ENCODE data around the gene CD3G. TPM values are rescaled to one million over a fixed set of nuclear protein-coding genes. Genes with fewer than 3 reads are reported as not detected.

Gene CD3G
- total RNA-seq, 1 experiment from 2014 or later, result 0.15 TPM

DNA sequence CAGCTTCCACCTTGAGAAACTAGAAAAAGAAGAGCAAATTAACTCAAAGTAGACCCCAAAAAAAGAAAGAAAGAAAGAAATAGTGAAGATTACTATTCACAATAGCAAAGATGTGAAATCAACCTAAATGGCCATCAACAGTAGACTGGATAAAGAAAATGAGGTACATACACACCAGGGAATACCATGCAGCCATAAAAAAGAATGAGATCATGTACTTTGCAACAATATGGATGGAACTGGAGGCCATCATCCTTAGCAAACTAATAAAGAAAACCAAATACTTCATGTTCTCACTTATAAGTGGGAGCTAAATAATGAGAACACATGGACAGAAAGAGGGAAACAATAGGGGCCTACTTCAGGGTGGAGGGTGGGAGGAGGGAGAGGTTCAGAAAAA lies 15.4 kb upstream of the CD3G start:
- intact Hi-C loops (cut with micrococcal nuclease; ENCODE audit: unreplicated experiment) (no loop called here), in situ Hi-C loops (cut with HindIII; ENCODE audit: low pct_unique_long_range_greater_than_20kb, low sequenced_read_pairs) (no loop called here)
- Histone ChIP-seq H3K36me3 (ENCODE audit: control insufficient read depth, insufficient read depth, low read length) (no peaks in the 10 kb centered on the region), H3K4me3 (ENCODE audit: low read depth in 2 of 2, low read length in 2 of 2) (no peak overlapping the region), H3K4me1 (ENCODE audit: control insufficient read depth, insufficient read depth, low read length) (no peaks in the 10 kb centered on the region), H3K27ac (ENCODE audit: low read length) (no peak overlapping the region), H3K9me3 (ENCODE audit: control insufficient read depth, insufficient read depth, low read depth, low read length) (no peaks in the 10 kb centered on the region), H3K27me3 (ENCODE audit: control insufficient read depth, insufficient read depth, low read length) (no peaks in the 10 kb centered on the region)
- no peak for DNase-seq (ENCODE audit: low read depth, low spot score)
- no peak for ATAC-seq
- no peak for TF ChIP-seq SIN3A (IDR thresholded peaks at IDR 0.05; ENCODE audit: borderline replicate concordance, insufficient read depth, low read depth, low read length)
- TF ChIP-seq, protein P1, sequence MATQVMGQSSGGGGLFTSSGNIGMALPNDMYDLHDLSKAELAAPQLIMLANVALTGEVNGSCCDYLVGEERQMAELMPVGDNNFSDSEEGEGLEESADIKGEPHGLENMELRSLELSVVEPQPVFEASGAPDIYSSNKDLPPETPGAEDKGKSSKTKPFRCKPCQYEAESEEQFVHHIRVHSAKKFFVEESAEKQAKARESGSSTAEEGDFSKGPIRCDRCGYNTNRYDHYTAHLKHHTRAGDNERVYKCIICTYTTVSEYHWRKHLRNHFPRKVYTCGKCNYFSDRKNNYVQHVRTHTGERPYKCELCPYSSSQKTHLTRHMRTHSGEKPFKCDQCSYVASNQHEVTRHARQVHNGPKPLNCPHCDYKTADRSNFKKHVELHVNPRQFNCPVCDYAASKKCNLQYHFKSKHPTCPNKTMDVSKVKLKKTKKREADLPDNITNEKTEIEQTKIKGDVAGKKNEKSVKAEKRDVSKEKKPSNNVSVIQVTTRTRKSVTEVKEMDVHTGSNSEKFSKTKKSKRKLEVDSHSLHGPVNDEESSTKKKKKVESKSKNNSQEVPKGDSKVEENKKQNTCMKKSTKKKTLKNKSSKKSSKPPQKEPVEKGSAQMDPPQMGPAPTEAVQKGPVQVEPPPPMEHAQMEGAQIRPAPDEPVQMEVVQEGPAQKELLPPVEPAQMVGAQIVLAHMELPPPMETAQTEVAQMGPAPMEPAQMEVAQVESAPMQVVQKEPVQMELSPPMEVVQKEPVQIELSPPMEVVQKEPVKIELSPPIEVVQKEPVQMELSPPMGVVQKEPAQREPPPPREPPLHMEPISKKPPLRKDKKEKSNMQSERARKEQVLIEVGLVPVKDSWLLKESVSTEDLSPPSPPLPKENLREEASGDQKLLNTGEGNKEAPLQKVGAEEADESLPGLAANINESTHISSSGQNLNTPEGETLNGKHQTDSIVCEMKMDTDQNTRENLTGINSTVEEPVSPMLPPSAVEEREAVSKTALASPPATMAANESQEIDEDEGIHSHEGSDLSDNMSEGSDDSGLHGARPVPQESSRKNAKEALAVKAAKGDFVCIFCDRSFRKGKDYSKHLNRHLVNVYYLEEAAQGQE (IDR thresholded peaks at IDR 0.05; ENCODE audit: insufficient read depth in 1 of 2, low read depth in 2 of 2, low read length in 1 of 2), result no peak
- TF ChIP-seq TCF7L2 (IDR thresholded peaks at IDR 0.05; ENCODE audit: low read depth, low read length), result no peak
- TF ChIP-seq, protein P2, sequence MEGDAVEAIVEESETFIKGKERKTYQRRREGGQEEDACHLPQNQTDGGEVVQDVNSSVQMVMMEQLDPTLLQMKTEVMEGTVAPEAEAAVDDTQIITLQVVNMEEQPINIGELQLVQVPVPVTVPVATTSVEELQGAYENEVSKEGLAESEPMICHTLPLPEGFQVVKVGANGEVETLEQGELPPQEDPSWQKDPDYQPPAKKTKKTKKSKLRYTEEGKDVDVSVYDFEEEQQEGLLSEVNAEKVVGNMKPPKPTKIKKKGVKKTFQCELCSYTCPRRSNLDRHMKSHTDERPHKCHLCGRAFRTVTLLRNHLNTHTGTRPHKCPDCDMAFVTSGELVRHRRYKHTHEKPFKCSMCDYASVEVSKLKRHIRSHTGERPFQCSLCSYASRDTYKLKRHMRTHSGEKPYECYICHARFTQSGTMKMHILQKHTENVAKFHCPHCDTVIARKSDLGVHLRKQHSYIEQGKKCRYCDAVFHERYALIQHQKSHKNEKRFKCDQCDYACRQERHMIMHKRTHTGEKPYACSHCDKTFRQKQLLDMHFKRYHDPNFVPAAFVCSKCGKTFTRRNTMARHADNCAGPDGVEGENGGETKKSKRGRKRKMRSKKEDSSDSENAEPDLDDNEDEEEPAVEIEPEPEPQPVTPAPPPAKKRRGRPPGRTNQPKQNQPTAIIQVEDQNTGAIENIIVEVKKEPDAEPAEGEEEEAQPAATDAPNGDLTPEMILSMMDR (IDR thresholded peaks at IDR 0.05), result no peak
- no peak for TF ChIP-seq POLR2AphosphoS5 (IDR thresholded peaks at IDR 0.05; ENCODE audit: low read depth, low read length)
- ChIA-PET POLR2A (interaction anchor here (1.3 kb wide), 1 partner anchor 26 kb away, joined by 4 read pairs; no protein-coding TSS in a partner anchor), CTCF (no interaction called here)
- no TSS peak for BruUV-seq (replicated peaks)

DNA sequence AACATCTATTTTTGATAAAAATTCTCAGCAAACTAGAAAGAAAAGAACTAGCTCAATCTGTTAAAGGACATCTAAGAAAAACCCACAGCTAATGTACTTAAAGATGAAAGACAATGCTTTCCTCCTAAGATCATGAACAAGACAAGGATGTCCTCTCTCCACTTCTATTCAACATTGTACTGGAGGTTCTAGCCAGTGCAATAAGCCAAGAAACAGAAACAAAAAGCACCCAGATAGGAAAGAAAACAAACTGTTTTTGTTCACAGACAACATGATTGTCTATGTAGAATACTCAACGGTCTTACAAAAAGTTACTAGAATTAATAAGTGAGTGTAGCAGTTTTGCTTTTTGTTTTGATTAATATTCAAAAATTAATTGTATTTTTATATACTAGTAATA lies 9.4 kb upstream of the CD3G start:
- no peaks in the 10 kb centered on the region for H3K4me1 ChIP-seq (ENCODE audit: control insufficient read depth, insufficient read depth, low read length)
- intact Hi-C loops (cut with micrococcal nuclease; ENCODE audit: unreplicated experiment) (no loop called here), in situ Hi-C loops (cut with HindIII; ENCODE audit: low pct_unique_long_range_greater_than_20kb, low sequenced_read_pairs) (no loop called here)
- H3K27me3 ChIP-seq (ENCODE audit: control insufficient read depth, insufficient read depth, low read length), result no peaks in the 10 kb centered on the region
- no peak overlapping the region for H3K27ac ChIP-seq (ENCODE audit: low read length)
- no peak for ATAC-seq
- no TSS peak for BruUV-seq (replicated peaks)
- POLR2A ChIA-PET, result no interaction called here
- CTCF ChIA-PET, result interaction anchor here (0.7 kb wide), 1 partner anchor 187 kb away, joined by 3 read pairs; no protein-coding TSS in a partner anchor
- DNase-seq (ENCODE audit: low read depth, low spot score), result no peak
- H3K9me3 ChIP-seq (ENCODE audit: control insufficient read depth, insufficient read depth, low read depth, low read length), result no peaks in the 10 kb centered on the region
- no peak overlapping the region for H3K4me3 ChIP-seq (ENCODE audit: low read depth in 2 of 2, low read length in 2 of 2)
- TF ChIP-seq POLR2AphosphoS5 (IDR thresholded peaks at IDR 0.05; ENCODE audit: low read depth, low read length), result no peak
- TF ChIP-seq, protein P2 (IDR thresholded peaks at IDR 0.05), result no peak
- no peak for TF ChIP-seq SIN3A (IDR thresholded peaks at IDR 0.05; ENCODE audit: borderline replicate concordance, insufficient read depth, low read depth, low read length)
- no peak for TF ChIP-seq TCF7L2 (IDR thresholded peaks at IDR 0.05; ENCODE audit: low read depth, low read length)
- no peaks in the 10 kb centered on the region for H3K36me3 ChIP-seq (ENCODE audit: control insufficient read depth, insufficient read depth, low read length)
